ENCODE results near the gene WIPF2. TPM values are rescaled to one million over a fixed set of nuclear protein-coding genes. Genes with fewer than 3 reads are reported as not detected.
"Not testable (repeated sequence)": the region's sequence is repeated elsewhere in the genome, so short reads cannot be mapped to it uniquely, and the experiment has no call there.

Gene WIPF2
- total RNA-seq, 2 experiments from 2014 or later, result 17.3 to 21.3 TPM

DNA sequence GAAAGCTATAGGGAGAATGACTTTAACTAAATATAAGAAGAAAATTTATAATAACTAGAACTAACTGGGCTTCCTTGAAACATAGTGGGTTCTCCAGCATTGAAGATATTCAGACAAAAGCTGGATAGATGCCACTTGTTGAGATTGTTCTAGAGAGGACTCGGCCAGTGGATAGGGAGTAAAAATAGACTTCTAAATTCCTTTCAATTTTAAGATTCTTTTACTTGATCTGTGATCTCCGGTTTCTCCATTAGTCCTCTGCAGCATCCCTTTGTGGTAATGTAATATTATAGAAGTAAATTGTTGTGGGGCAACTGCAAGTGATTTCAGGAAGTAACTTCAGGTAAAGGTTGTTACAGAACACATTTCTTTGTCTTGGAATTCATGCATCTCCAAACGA lies 79.6 kb downstream of the WIPF2 start:
- H3K27me3 ChIP-seq (ENCODE audit: control insufficient read depth in 1 of 2, insufficient read depth in 2 of 2, low read length in 2 of 2), result no peaks in the 10 kb centered on the region
- peaks cover 10% of the 10 kb centered on the region for H3K4me1 Mint-ChIP-seq (ENCODE audit: low read depth)
- intact Hi-C loops (cut with DNase I, micrococcal nuclease), result no loop called here
- H3K9me3 Mint-ChIP-seq, result no peaks in the 10 kb centered on the region
- ChIA-PET POLR2A (interaction anchor here (1.7 kb wide), 1 partner anchor 235 kb away, joined by 4 read pairs; no protein-coding TSS in a partner anchor), CTCF (interaction anchor here (1.4 to 2.5 kb wide), 2 partner anchors 19 to 56 kb away, joined by 3 to 8 read pairs; no protein-coding TSS in a partner anchor)
- H3K27me3 Mint-ChIP-seq, result no peaks in the 10 kb centered on the region
- no peak overlapping the region for H3K4me3 Mint-ChIP-seq
- TF ChIP-seq, protein P1, sequence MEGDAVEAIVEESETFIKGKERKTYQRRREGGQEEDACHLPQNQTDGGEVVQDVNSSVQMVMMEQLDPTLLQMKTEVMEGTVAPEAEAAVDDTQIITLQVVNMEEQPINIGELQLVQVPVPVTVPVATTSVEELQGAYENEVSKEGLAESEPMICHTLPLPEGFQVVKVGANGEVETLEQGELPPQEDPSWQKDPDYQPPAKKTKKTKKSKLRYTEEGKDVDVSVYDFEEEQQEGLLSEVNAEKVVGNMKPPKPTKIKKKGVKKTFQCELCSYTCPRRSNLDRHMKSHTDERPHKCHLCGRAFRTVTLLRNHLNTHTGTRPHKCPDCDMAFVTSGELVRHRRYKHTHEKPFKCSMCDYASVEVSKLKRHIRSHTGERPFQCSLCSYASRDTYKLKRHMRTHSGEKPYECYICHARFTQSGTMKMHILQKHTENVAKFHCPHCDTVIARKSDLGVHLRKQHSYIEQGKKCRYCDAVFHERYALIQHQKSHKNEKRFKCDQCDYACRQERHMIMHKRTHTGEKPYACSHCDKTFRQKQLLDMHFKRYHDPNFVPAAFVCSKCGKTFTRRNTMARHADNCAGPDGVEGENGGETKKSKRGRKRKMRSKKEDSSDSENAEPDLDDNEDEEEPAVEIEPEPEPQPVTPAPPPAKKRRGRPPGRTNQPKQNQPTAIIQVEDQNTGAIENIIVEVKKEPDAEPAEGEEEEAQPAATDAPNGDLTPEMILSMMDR (IDR thresholded peaks at IDR 0.05), result no peak
- H3K27ac ChIP-seq (ENCODE audit: low read depth in 1 of 2, low read length in 2 of 2), result no peak overlapping the region
- no peaks in the 10 kb centered on the region for H3K36me3 ChIP-seq (ENCODE audit: insufficient read depth, low read length)
- ATAC-seq (ENCODE audit: poor library complexity) (no peak), DNase-seq (no peak)
- no peaks in the 10 kb centered on the region for H3K9me3 ChIP-seq (ENCODE audit: control insufficient read depth in 1 of 2, insufficient read depth in 1 of 2, low read length in 2 of 2)
- H3K36me3 Mint-ChIP-seq (ENCODE audit: low read depth), result no peaks in the 10 kb centered on the region
- H3K27ac Mint-ChIP-seq, result no peak overlapping the region
- peaks cover 6% of the 10 kb centered on the region for H3K4me1 ChIP-seq (ENCODE audit: insufficient read depth, low read length)
- no peak overlapping the region for H3K4me3 ChIP-seq (ENCODE audit: low read length)

DNA sequence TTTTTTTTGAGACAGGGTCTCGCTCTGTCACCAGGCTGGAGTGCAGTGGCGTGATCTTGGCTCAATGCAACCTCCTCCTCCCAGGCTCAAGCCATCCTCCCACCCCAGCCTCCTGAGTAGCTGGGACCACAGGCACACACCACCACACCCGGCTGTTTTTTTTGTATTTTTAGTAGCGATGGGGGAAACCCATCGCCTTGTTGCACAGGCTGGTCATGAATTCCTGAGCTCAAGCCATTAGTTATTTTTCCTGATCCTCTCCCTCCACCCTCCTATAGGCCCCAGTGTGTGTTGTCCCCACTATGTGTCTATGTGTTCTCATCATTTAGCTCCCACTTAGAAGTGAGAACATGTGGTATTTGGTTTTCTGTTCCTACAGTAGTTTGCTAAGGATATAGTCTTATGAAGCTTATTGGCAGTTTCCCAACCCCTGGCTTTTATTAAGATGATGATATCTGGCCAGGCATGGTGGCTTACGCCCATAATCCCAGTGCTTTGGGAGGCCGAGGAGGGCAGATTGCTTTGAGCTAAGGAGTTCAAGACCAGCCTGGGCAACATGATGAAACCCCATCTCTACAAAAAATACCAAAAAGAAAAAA lies 80.2 kb downstream of the WIPF2 start:
- ATAC-seq (ENCODE audit: poor library complexity); H3K27ac Mint-ChIP-seq; H3K4me3 Mint-ChIP-seq; DNase-seq; H3K9me3 Mint-ChIP-seq; H3K9me3 ChIP-seq (ENCODE audit: control insufficient read depth in 1 of 2, insufficient read depth in 1 of 2, low read length in 2 of 2); intact Hi-C loops (cut with DNase I, micrococcal nuclease); H3K27me3 ChIP-seq (ENCODE audit: control insufficient read depth in 1 of 2, insufficient read depth in 2 of 2, low read length in 2 of 2); H3K27ac ChIP-seq (ENCODE audit: low read depth in 1 of 2, low read length in 2 of 2); H3K36me3 ChIP-seq (ENCODE audit: insufficient read depth, low read length); H3K36me3 Mint-ChIP-seq (ENCODE audit: low read depth); H3K4me3 ChIP-seq (ENCODE audit: low read length); H3K27me3 Mint-ChIP-seq: not testable (repeated sequence)
- ChIA-PET CTCF (interaction anchor here (1.2 to 2.5 kb wide), 5 partner anchors 15 to 80 kb away, joined by 3 to 8 read pairs (median 4); partner anchors contain the start of gene WIPF2), POLR2A (interaction anchor here (1.7 kb wide), 1 partner anchor 234 kb away, joined by 4 read pairs; no protein-coding TSS in a partner anchor)
- H3K4me1 Mint-ChIP-seq (ENCODE audit: low read depth), result peaks cover 15% of the 10 kb centered on the region
- H3K4me1 ChIP-seq (ENCODE audit: insufficient read depth, low read length), result peaks cover 11% of the 10 kb centered on the region

DNA sequence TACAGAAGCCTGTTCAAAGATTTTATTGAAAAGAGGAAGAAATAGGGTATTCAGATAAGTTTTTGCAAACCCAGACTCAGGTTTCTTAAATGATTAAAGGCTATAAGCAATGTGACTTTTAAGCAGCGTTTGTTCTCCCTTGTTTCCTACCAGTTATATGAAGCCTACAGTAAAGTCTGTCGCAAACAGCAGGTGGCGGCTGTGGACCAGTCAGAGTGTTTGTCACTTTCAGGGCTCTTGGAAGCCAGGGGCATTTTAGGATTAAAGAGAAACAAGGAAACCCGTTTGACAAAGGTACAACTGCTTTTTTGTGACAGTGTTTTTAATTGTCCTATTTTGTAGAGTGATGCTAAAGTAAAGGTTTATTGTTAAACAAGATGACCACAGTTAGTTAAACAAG lies 82.2 kb downstream of the WIPF2 start:
- Histone ChIP-seq H3K36me3 (ENCODE audit: insufficient read depth, low read length) (no peaks in the 10 kb centered on the region), H3K9me3 (ENCODE audit: control insufficient read depth in 1 of 2, insufficient read depth in 1 of 2, low read length in 2 of 2) (no peaks in the 10 kb centered on the region), H3K27ac (ENCODE audit: low read depth in 1 of 2, low read length in 2 of 2) (no peak overlapping the region), H3K27me3 (ENCODE audit: control insufficient read depth in 1 of 2, insufficient read depth in 2 of 2, low read length in 2 of 2) (no peaks in the 10 kb centered on the region), H3K4me1 (ENCODE audit: insufficient read depth, low read length) (peaks cover 15% of the 10 kb centered on the region), H3K4me3 (ENCODE audit: low read length) (no peak overlapping the region)
- ChIA-PET POLR2A (no interaction called here), CTCF (interaction anchor here (2.5 to 3.8 kb wide), 2 partner anchors 16 to 53 kb away, joined by 13 to 62 read pairs; no protein-coding TSS in a partner anchor)
- H3K4me3 Mint-ChIP-seq, result no peak overlapping the region
- H3K27ac Mint-ChIP-seq, result no peak overlapping the region
- no peaks in the 10 kb centered on the region for H3K9me3 Mint-ChIP-seq
- ATAC-seq (ENCODE audit: poor library complexity) (no peak), DNase-seq (no peak)
- peaks cover 16% of the 10 kb centered on the region for H3K4me1 Mint-ChIP-seq (ENCODE audit: low read depth)
- no peaks in the 10 kb centered on the region for H3K36me3 Mint-ChIP-seq (ENCODE audit: low read depth)
- intact Hi-C loops (cut with DNase I, micrococcal nuclease), result loop anchor here in 1 of 2 experiments (5.0 kb wide), 1 partner anchor 231 kb away; no protein-coding TSS in a partner anchor
- TF ChIP-seq, protein P1 (IDR thresholded peaks at IDR 0.05), result no peak
- no peaks in the 10 kb centered on the region for H3K27me3 Mint-ChIP-seq
